ENCODE results near the gene RAG2.

RAG2 gene

DNA sequence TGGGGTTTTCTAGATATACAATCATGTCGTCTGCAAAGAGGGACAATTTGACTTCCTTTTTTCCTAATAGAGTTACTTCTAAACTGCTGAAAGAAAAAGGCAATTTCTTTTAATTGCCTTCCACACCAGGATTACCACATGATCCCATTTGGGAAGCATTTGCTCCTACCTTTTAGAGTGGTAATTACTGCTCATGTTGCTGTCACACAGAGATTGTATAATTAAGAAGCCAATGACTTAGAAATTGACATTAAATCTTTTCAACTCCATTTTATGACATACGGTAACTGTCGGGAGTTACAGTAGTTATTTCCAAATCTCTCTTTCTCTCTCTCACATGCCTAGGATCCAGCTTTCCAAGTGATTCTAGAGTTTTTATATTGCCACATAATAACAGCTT is 17.8 kb upstream of the RAG2 start:
- no peak for ATAC-seq
- no peak for TF ChIP-seq OSR1 (CRISPR knock-in tag; IDR thresholded peaks at IDR 0.05)
- TF ChIP-seq, protein P1, sequence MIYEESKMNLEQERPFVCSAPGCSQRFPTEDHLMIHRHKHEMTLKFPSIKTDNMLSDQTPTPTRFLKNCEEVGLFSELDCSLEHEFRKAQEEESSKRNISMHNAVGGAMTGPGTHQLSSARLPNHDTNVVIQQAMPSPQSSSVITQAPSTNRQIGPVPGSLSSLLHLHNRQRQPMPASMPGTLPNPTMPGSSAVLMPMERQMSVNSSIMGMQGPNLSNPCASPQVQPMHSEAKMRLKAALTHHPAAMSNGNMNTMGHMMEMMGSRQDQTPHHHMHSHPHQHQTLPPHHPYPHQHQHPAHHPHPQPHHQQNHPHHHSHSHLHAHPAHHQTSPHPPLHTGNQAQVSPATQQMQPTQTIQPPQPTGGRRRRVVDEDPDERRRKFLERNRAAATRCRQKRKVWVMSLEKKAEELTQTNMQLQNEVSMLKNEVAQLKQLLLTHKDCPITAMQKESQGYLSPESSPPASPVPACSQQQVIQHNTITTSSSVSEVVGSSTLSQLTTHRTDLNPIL (CRISPR knock-in tag; IDR thresholded peaks at IDR 0.05; ENCODE audit: low read depth), result no peak
- TF ChIP-seq ARNTL (CRISPR knock-in tag; IDR thresholded peaks at IDR 0.05; ENCODE audit: borderline replicate concordance, low read depth), result no peak
- TF ChIP-seq CSDC2 (CRISPR knock-in tag; IDR thresholded peaks at IDR 0.05), result no peak
- no peak for TF ChIP-seq ISL1 (CRISPR knock-in tag; IDR thresholded peaks at IDR 0.05)
- TF ChIP-seq PPARA (CRISPR knock-in tag; IDR thresholded peaks at IDR 0.05; ENCODE audit: borderline replicate concordance), result no peak
- TF ChIP-seq ZC3H10 (CRISPR knock-in tag; IDR thresholded peaks at IDR 0.05), result no peak
- no peak for TF ChIP-seq ZFP3 (CRISPR knock-in tag; IDR thresholded peaks at IDR 0.05)
- TF ChIP-seq ZNF8 (CRISPR knock-in tag; IDR thresholded peaks at IDR 0.05), result no peak
- no peak for TF ChIP-seq SNAI2 (CRISPR knock-in tag; IDR thresholded peaks at IDR 0.05)
- TF ChIP-seq, protein P2, sequence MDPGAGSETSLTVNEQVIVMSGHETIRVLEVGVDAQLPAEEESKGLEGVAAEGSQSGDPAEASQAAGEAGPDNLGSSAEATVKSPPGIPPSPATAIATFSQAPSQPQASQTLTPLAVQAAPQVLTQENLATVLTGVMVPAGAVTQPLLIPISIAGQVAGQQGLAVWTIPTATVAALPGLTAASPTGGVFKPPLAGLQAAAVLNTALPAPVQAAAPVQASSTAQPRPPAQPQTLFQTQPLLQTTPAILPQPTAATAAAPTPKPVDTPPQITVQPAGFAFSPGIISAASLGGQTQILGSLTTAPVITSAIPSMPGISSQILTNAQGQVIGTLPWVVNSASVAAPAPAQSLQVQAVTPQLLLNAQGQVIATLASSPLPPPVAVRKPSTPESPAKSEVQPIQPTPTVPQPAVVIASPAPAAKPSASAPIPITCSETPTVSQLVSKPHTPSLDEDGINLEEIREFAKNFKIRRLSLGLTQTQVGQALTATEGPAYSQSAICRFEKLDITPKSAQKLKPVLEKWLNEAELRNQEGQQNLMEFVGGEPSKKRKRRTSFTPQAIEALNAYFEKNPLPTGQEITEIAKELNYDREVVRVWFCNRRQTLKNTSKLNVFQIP (CRISPR knock-in tag; IDR thresholded peaks at IDR 0.05; ENCODE audit: borderline replicate concordance, low read depth), result no peak
- no peak for TF ChIP-seq TCF4 (CRISPR knock-in tag; IDR thresholded peaks at IDR 0.05; ENCODE audit: borderline replicate concordance)
- TF ChIP-seq, protein P3, sequence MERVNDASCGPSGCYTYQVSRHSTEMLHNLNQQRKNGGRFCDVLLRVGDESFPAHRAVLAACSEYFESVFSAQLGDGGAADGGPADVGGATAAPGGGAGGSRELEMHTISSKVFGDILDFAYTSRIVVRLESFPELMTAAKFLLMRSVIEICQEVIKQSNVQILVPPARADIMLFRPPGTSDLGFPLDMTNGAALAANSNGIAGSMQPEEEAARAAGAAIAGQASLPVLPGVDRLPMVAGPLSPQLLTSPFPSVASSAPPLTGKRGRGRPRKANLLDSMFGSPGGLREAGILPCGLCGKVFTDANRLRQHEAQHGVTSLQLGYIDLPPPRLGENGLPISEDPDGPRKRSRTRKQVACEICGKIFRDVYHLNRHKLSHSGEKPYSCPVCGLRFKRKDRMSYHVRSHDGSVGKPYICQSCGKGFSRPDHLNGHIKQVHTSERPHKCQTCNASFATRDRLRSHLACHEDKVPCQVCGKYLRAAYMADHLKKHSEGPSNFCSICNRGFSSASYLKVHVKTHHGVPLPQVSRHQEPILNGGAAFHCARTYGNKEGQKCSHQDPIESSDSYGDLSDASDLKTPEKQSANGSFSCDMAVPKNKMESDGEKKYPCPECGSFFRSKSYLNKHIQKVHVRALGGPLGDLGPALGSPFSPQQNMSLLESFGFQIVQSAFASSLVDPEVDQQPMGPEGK (CRISPR knock-in tag; IDR thresholded peaks at IDR 0.05; ENCODE audit: borderline replicate concordance), result no peak
- TF ChIP-seq GLIS3 (CRISPR knock-in tag; IDR thresholded peaks at IDR 0.05), result no peak

DNA sequence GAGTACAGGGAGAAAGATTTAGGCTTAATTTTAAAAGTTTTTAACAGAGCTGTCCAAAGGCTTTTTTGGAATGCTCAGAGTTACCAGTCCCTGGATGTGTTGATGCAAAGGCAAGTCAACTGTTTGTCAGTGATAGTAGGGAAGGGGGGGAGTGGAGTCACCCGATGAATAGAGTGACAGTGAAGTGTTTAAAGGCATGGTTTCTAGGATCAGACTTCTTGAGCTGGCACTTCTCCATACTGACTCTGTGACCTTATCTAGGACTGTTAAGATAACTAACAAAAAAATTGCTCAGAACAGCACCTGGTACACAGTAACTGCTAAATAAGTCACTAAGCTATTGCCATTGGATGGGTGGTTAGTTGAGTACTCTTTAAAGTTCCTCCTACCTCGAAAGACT is 11.3 kb upstream of the RAG2 start:
- TF ChIP-seq, protein P2 (CRISPR knock-in tag; IDR thresholded peaks at IDR 0.05; ENCODE audit: borderline replicate concordance, low read depth), result no peak
- no peak for TF ChIP-seq SNAI2 (CRISPR knock-in tag; IDR thresholded peaks at IDR 0.05)
- no peak for TF ChIP-seq ZNF8 (CRISPR knock-in tag; IDR thresholded peaks at IDR 0.05)
- TF ChIP-seq PPARA (CRISPR knock-in tag; IDR thresholded peaks at IDR 0.05; ENCODE audit: borderline replicate concordance), result no peak
- no peak for TF ChIP-seq ZNF565 (CRISPR knock-in tag; conservative IDR thresholded peaks at IDR 0.05; ENCODE audit: low read depth)
- TF ChIP-seq, protein P1 (CRISPR knock-in tag; IDR thresholded peaks at IDR 0.05; ENCODE audit: low read depth), result no peak
- TF ChIP-seq ARNTL (CRISPR knock-in tag; IDR thresholded peaks at IDR 0.05; ENCODE audit: borderline replicate concordance, low read depth), result no peak
- TF ChIP-seq BACH2 (CRISPR knock-in tag; IDR thresholded peaks at IDR 0.05; ENCODE audit: borderline replicate concordance), result no peak
- TF ChIP-seq, protein P4, sequence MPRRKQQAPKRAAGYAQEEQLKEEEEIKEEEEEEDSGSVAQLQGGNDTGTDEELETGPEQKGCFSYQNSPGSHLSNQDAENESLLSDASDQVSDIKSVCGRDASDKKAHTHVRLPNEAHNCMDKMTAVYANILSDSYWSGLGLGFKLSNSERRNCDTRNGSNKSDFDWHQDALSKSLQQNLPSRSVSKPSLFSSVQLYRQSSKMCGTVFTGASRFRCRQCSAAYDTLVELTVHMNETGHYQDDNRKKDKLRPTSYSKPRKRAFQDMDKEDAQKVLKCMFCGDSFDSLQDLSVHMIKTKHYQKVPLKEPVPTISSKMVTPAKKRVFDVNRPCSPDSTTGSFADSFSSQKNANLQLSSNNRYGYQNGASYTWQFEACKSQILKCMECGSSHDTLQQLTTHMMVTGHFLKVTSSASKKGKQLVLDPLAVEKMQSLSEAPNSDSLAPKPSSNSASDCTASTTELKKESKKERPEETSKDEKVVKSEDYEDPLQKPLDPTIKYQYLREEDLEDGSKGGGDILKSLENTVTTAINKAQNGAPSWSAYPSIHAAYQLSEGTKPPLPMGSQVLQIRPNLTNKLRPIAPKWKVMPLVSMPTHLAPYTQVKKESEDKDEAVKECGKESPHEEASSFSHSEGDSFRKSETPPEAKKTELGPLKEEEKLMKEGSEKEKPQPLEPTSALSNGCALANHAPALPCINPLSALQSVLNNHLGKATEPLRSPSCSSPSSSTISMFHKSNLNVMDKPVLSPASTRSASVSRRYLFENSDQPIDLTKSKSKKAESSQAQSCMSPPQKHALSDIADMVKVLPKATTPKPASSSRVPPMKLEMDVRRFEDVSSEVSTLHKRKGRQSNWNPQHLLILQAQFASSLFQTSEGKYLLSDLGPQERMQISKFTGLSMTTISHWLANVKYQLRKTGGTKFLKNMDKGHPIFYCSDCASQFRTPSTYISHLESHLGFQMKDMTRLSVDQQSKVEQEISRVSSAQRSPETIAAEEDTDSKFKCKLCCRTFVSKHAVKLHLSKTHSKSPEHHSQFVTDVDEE (CRISPR knock-in tag; IDR thresholded peaks at IDR 0.05), result no peak
- no peak for TF ChIP-seq ZFP3 (CRISPR knock-in tag; IDR thresholded peaks at IDR 0.05)
- TF ChIP-seq CSDC2 (CRISPR knock-in tag; IDR thresholded peaks at IDR 0.05), result no peak
- TF ChIP-seq ZNF70 (CRISPR knock-in tag; IDR thresholded peaks at IDR 0.05), result no peak
- TF ChIP-seq RARB (CRISPR knock-in tag; IDR thresholded peaks at IDR 0.05), result no peak
- no peak for TF ChIP-seq TCF4 (CRISPR knock-in tag; IDR thresholded peaks at IDR 0.05; ENCODE audit: borderline replicate concordance)
- no peak for ATAC-seq
